PC-9 (cell line): Measurements from ENCODE around the gene ALK. TPM values are rescaled to one million over a fixed set of nuclear protein-coding genes. Genes with fewer than 3 reads are reported as not detected.

ENCODE experiments used
- BruUV-seq: library from RNA; stranded (reverse); fragments of 400-500 nt; replicated peaks from 2 replicates; lab custom pipeline; 2021; lab: Mats Ljungman, UMichigan
- CTCF ChIA-PET: fragments of 300-600 bp; sonication (Branson Sonifier 250); formaldehyde crosslinking; loops from one replicate; lab custom pipeline; 2022; ENCODE audit warnings: antibody characterized with exemption; lab: Charles Lee
- POLR2A ChIA-PET: fragments of 300-600 bp; sonication (Branson Sonifier 250); formaldehyde crosslinking; loops from one replicate; lab custom pipeline; 2022; ENCODE audit warnings: antibody characterized with exemption; ENCODE audit not compliant: unreplicated experiment; lab: Charles Lee
- DNase-seq, 2 experiments: peaks; one replicate each; pipeline versions ENCODE4 v3.0.0 to v3.0.0-alpha.2; 2015 to 2022; ENCODE audit warnings: mixed read lengths in 1 of 2
- H2AFZ ChIP-seq: fragments of 200-600 bp; sonication (generic); 2 replicates; pipeline ENCODE4 v1.8.1; 2017; ENCODE audit warnings: antibody characterized with exemption
- H3F3A ChIP-seq: fragments of 200-600 bp; sonication (generic); 2 replicates; pipeline ENCODE4 v1.8.1; 2017; ENCODE audit warnings: antibody characterized with exemption, mild to moderate bottlenecking, low read depth; ENCODE audit not compliant: insufficient read depth
- H3K27ac ChIP-seq: fragments of 200-600 bp; sonication (generic); 2 replicates; pipeline ENCODE4 v1.6.1; 2016; ENCODE audit warnings: mixed run types
- H3K27me3 ChIP-seq: fragments of 200-600 bp; sonication (generic); 2 replicates; pipeline ENCODE4 v1.6.1; 2016; ENCODE audit warnings: low read depth, mixed run types; ENCODE audit not compliant: insufficient read depth
- H3K36me3 ChIP-seq: fragments of 200-600 bp; sonication (generic); 2 replicates; pipeline ENCODE4 v1.6.1; 2016; ENCODE audit warnings: low read depth, mixed run types
- H3K4me1 ChIP-seq: fragments of 200-600 bp; sonication (generic); replicated peaks from 2 replicates; pipeline ENCODE4 v1.6.1; 2016; ENCODE audit warnings: mixed run types; ENCODE audit not compliant: insufficient read depth
- H3K4me2 ChIP-seq: fragments of 200-600 bp; sonication (generic); 2 replicates; pipeline ENCODE4 v1.6.1; 2017; ENCODE audit warnings: mixed run types
- H3K4me3 ChIP-seq: fragments of 200-600 bp; sonication (generic); 2 replicates; pipeline ENCODE4 v1.6.1; 2016; ENCODE audit warnings: mixed run types
- H3K79me2 ChIP-seq: fragments of 200-600 bp; sonication (generic); 2 replicates; pipeline ENCODE4 v1.6.1; 2017; ENCODE audit warnings: low read depth, mixed run types
- H3K9me2 ChIP-seq: fragments of 200-600 bp; sonication (generic); 2 replicates; pipeline ENCODE4 v1.8.1; 2017; ENCODE audit warnings: mild to moderate bottlenecking; ENCODE audit not compliant: insufficient read depth
- H3K9me3 ChIP-seq: fragments of 200-600 bp; sonication (generic); 2 replicates; pipeline ENCODE4 v1.8.1; 2016; ENCODE audit warnings: low read depth; ENCODE audit not compliant: insufficient read depth
- H4K20me1 ChIP-seq: fragments of 200-600 bp; sonication (generic); 2 replicates; pipeline ENCODE4 v1.8.1; 2017; ENCODE audit not compliant: insufficient read depth
- EZH2 ChIP-seq: fragments of 200-600 bp; sonication (generic); IDR thresholded peaks from 2 replicates; pipeline ENCODE4 v1.8.0; 2017; ENCODE audit warnings: antibody characterized with exemption, low read depth
- intact Hi-C: fragments of 100-400 bp; cut with micrococcal nuclease; formaldehyde crosslinking; loops from one replicate; pipeline ENCODE4 v1.10.0; 2022; ENCODE audit not compliant: unreplicated experiment
- total RNA-seq: library from RNA; stranded (reverse); gene quantifications from 2 replicates; pipeline ENCODE4 v1.2.3, GENCODE V29; 2021
- TF ChIP-seq, protein P1 (sequence below): fragments of 200-600 bp; sonication (generic); conservative IDR thresholded peaks from 2 replicates; pipeline ENCODE4 v1.6.1; 2017; ENCODE audit warnings: mixed run types, antibody characterized with exemption, mild to moderate bottlenecking, moderate library complexity

ALK gene
- total RNA-seq, 1 experiment from 2014 or later: not detected

DNA sequence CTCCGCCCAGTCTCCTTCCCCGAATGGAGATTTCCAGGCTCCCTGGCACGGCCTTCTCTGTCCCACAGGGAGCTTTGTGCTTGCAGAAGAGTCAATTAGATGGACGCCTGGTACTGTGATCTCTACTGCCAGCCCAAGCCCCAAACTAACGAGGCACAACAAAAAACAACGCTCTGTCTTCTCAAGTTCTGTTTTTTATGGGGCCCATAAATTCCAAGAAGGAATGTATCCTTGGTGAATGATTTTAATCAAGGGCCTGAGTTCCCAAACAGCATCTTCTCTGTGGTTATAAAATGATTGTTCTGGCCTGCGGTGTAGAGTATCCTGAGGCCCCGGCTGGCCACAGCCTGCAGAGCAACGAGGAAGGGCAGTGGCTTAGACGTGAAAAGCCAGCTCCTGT is 586.7 kb downstream of the ALK start:
- Histone ChIP-seq H3K27ac (no peak overlapping the region), H3K4me3 (no peak overlapping the region), H3K27me3 (peaks cover 86% of the 10 kb centered on the region), H3K9me2 (no peaks in the 10 kb centered on the region), H3K36me3 (no peaks in the 10 kb centered on the region), H3K4me1 (no peaks in the 10 kb centered on the region), H3F3A (no peaks in the 10 kb centered on the region), H2AFZ (no peak overlapping the region), H3K9me3 (no peaks in the 10 kb centered on the region), H4K20me1 (no peaks in the 10 kb centered on the region), H3K4me2 (no peak overlapping the region), H3K79me2 (no peaks in the 10 kb centered on the region)
- CTCF ChIA-PET: no interaction called here
- no peak for TF ChIP-seq EZH2
- TF ChIP-seq, protein P1, sequence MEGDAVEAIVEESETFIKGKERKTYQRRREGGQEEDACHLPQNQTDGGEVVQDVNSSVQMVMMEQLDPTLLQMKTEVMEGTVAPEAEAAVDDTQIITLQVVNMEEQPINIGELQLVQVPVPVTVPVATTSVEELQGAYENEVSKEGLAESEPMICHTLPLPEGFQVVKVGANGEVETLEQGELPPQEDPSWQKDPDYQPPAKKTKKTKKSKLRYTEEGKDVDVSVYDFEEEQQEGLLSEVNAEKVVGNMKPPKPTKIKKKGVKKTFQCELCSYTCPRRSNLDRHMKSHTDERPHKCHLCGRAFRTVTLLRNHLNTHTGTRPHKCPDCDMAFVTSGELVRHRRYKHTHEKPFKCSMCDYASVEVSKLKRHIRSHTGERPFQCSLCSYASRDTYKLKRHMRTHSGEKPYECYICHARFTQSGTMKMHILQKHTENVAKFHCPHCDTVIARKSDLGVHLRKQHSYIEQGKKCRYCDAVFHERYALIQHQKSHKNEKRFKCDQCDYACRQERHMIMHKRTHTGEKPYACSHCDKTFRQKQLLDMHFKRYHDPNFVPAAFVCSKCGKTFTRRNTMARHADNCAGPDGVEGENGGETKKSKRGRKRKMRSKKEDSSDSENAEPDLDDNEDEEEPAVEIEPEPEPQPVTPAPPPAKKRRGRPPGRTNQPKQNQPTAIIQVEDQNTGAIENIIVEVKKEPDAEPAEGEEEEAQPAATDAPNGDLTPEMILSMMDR: no peak
- intact Hi-C loops: no loop called here
- no peak for DNase-seq
- BruUV-seq: no TSS peak
- POLR2A ChIA-PET: no interaction called here

DNA sequence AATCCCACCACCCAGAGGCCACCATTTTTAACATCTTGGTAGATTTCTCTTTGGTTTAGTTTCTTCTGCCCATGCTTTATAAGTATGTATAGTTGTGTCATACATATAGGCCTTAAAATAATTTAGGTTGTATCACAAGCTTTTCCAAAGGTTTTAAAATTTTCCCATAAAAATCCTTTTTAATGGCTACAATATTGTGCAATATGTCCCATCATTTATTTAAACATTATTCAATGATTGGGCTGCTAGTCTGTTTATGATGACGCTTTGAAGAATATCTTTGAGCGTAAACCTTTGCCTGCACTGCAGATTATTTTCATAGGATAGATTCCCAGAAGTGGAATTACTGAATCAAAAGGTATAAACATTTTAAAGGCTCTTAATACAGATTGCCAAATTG is 588.8 kb downstream of the ALK start:
- H3K9me3 ChIP-seq: no peaks in the 10 kb centered on the region
- H3K9me2 ChIP-seq: no peaks in the 10 kb centered on the region
- ChIA-PET POLR2A (no interaction called here), CTCF (no interaction called here)
- intact Hi-C loops: no loop called here
- no peak overlapping the region for H3K27ac ChIP-seq
- no TSS peak for BruUV-seq
- no peak for TF ChIP-seq EZH2
- TF ChIP-seq, protein P1: no peak
- H3F3A ChIP-seq: no peaks in the 10 kb centered on the region
- no peaks in the 10 kb centered on the region for H3K79me2 ChIP-seq
- H4K20me1 ChIP-seq: no peaks in the 10 kb centered on the region
- DNase-seq: peak in 1 of 2 experiments; percentile 17
- H3K4me3 ChIP-seq: no peak overlapping the region
- no peak overlapping the region for H3K4me2 ChIP-seq
- peaks cover 67% of the 10 kb centered on the region for H3K27me3 ChIP-seq
- no peaks in the 10 kb centered on the region for H3K36me3 ChIP-seq
- H2AFZ ChIP-seq: no peak overlapping the region
- no peaks in the 10 kb centered on the region for H3K4me1 ChIP-seq

DNA sequence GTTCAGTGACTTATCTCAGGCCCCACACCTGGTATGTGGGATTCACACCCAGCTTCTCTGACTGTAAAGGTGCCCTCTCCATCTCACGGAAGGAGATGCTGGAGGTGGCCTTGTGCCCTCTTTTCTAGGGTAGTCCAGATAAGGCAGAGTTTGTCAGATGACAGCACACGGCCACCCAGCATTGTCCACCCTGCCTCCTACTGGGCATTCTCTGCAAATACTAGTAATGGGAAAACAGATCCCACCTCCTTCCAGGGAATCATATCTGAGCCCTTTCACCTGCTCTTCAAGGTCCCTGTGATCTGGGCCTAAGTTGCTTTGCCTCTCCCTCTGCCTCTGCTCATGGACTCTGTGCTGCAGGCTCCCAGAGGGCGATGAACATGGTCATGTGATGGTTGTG is 591.5 kb downstream of the ALK start:
- Histone ChIP-seq H3K4me1 (no peaks in the 10 kb centered on the region), H3F3A (no peaks in the 10 kb centered on the region), H3K27ac (no peak overlapping the region), H2AFZ (no peak overlapping the region), H3K9me3 (no peaks in the 10 kb centered on the region), H3K27me3 (peaks cover 67% of the 10 kb centered on the region), H3K79me2 (no peaks in the 10 kb centered on the region), H3K4me3 (no peak overlapping the region), H3K36me3 (no peaks in the 10 kb centered on the region), H3K4me2 (no peak overlapping the region), H4K20me1 (no peaks in the 10 kb centered on the region), H3K9me2 (no peaks in the 10 kb centered on the region)
- no TSS peak for BruUV-seq
- DNase-seq: no peak
- ChIA-PET POLR2A (no interaction called here), CTCF (no interaction called here)
- TF ChIP-seq, protein P1: no peak; the same call in 1 of the 2 replicates
- no peak for TF ChIP-seq EZH2
- intact Hi-C loops: no loop called here
